ENCODE measurements around the gene SMYD2. TPM values are rescaled to one million over a fixed set of nuclear protein-coding genes. Genes with fewer than 3 reads are reported as not detected.
A peak's percentile ranks its signal among the peaks of the same experiment; 100 is the strongest.

Gene SMYD2
- total and polyA plus RNA-seq, 11 donors = 157 to 406 (median 324) TPM

DNA sequence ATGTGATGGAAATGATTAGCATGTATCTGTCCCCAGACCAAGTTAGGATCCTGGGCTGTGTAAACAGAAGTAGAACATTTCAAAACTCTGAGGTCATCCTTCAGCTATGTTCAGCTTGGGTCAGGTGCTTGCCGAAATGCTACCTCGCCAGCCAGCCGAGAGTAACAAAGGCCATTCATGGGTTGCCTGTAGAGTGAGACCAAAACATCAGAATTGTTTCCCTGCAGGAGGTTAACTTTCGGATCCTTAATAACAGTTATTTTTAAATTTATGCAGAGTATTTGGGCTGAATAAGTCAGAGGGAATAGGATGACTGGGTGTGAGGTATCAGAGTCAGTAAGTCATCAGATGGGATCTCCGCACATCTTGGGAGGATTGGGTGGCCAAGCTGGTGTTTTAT is 35.6 kb downstream of the SMYD2 start:
- intact Hi-C loops (cut with DNase I) = loop anchor here in 4 of 10 donors (2.0 to 5.0 kb wide), 2 partner anchors 34 to 36 kb away; partner anchors contain the start of gene SMYD2 (in 4 of the 4)
- ATAC-seq (peak; percentile 53 to 86 (median 72)), DNase-seq (peak in 3 of 5 donors; percentile 51 to 62 (median 53))
- Histone ChIP-seq H3K27me3 (no peaks in the 10 kb centered on the region), H3K4me3 (no peak overlapping the region), H3K36me3 (peaks cover 0 to 57% (median 22%) of the 10 kb centered on the region in 9 donors), H3K9me3 (no peaks in the 10 kb centered on the region), H3K27ac (peak overlapping the region in 11 of 12 donors; percentile 70 to 93 (median 73)), H3K4me1 (peaks cover 0 to 79% (median 17%) of the 10 kb centered on the region in 12 donors)
- TF ChIP-seq POLR2A (IDR thresholded peaks at IDR 0.05) = no peak
- no peak for TF ChIP-seq CTCF (IDR thresholded peaks at IDR 0.05)
- 63 to 82% (median 68%) methylated on average over 5 of the region's 5 CpGs for WGBS, 4 donors

- DNase-seq (peak in 1 of 5 donors; percentile 37), ATAC-seq (peak; percentile 15 to 28 (median 20))
- Histone ChIP-seq H3K4me3 (no peak overlapping the region), H3K4me1 (peaks cover 0 to 72% (median 15%) of the 10 kb centered on the region in 12 donors), H3K36me3 (peaks cover 0 to 64% (median 22%) of the 10 kb centered on the region in 9 donors), H3K27ac (peak overlapping the region; percentile 5 to 93 (median 73)), H3K27me3 (no peaks in the 10 kb centered on the region), H3K9me3 (no peaks in the 10 kb centered on the region)
- WGBS, 4 donors = 47 to 54% (median 49%) methylated on average over 4 of the region's 4 CpGs
- intact Hi-C loops (cut with DNase I) = loop anchor here in 4 of 10 donors (2.0 to 5.0 kb wide), 2 partner anchors 35 to 36 kb away; partner anchors contain the start of gene SMYD2 (in 4 of the 4)
- TF ChIP-seq POLR2A (IDR thresholded peaks at IDR 0.05) = no peak
- TF ChIP-seq CTCF (IDR thresholded peaks at IDR 0.05) = no peak
Observed at GRCh38 chr1:214317300-214317699, 36.3 kb downstream of the SMYD2 start.

- DNase-seq = no peak
- Histone ChIP-seq H3K27me3 (no peaks in the 10 kb centered on the region), H3K36me3 (peaks cover 0 to 68% (median 25%) of the 10 kb centered on the region in 9 donors), H3K27ac (peak overlapping the region; percentile 5 to 93 (median 73)), H3K4me3 (peak overlapping the region in 4 of 12 donors; percentile 9 to 34 (median 16)), H3K4me1 (peaks cover 0 to 67% (median 14%) of the 10 kb centered on the region in 12 donors), H3K9me3 (no peaks in the 10 kb centered on the region)
- 79 to 83% (median 82%) methylated on average over 5 of the region's 5 CpGs for WGBS, 4 donors
- intact Hi-C loops (cut with DNase I) = loop anchor here in 4 of 10 donors (2.0 to 5.0 kb wide), 2 partner anchors 35 to 37 kb away; partner anchors contain the start of gene SMYD2 (in 4 of the 4)
- no peak for ATAC-seq
- TF ChIP-seq POLR2A (IDR thresholded peaks at IDR 0.05) (no peak), CTCF (IDR thresholded peaks at IDR 0.05) (peak in 1 of 12 donors; percentile 10)
Observed at GRCh38 chr1:214317734-214318133, 36.8 kb downstream of the SMYD2 start.

- ATAC-seq (peak in 1 of 4 donors; percentile 55), DNase-seq (no peak)
- intact Hi-C loops (cut with DNase I) = loop anchor here in 2 of 10 donors (5.0 kb wide), 1 partner anchor 36 kb away; the partner anchor contains the start of gene SMYD2 (in 2 of the 2)
- peak overlapping the region; percentile 5 to 93 (median 72) for H3K27ac ChIP-seq
- TF ChIP-seq POLR2A (IDR thresholded peaks at IDR 0.05) (no peak), CTCF (IDR thresholded peaks at IDR 0.05) (no peak)
- 47 to 56% (median 50%) methylated on average over 6 of the region's 6 CpGs for WGBS, 4 donors
- no peaks in the 10 kb centered on the region for H3K9me3 ChIP-seq
- H3K27me3 ChIP-seq = no peaks in the 10 kb centered on the region
- H3K4me3 ChIP-seq = peak overlapping the region in 2 of 12 donors; percentile 9 to 34
- peaks cover 0 to 75% (median 29%) of the 10 kb centered on the region in 9 donors for H3K36me3 ChIP-seq
- H3K4me1 ChIP-seq = peaks cover 0 to 61% (median 14%) of the 10 kb centered on the region in 12 donors
Observed at GRCh38 chr1:214318356-214318755, 37.4 kb downstream of the SMYD2 start.
